HCT116 (cell line): Measurements from ENCODE around the gene ABCC5. TPM values are rescaled to one million over a fixed set of nuclear protein-coding genes. Genes with fewer than 3 reads are reported as not detected.

ENCODE experiments used
- ATAC-seq: fragments of 200-7000 bp; cut with Tn5 transposase; 2 replicates; pipeline ENCODE4 v1.9.1; 2020; ENCODE audit warnings: mild to moderate bottlenecking, moderate library complexity
- BruUV-seq: library from RNA; stranded (reverse); fragments of 400-500 nt; replicated peaks from 2 replicates; lab custom pipeline; 2021; lab: Mats Ljungman, UMichigan
- CTCF ChIA-PET: fragments of 300-600 bp; sonication (Branson Sonifier 250); formaldehyde crosslinking; loops from one replicate; lab custom pipeline; 2021; ENCODE audit warnings: antibody characterized with exemption; lab: Charles Lee
- POLR2A ChIA-PET: fragments of 300-600, 350-600 bp; sonication (Branson Sonifier 250); formaldehyde crosslinking; loops from one replicate; lab custom pipeline; 2021; ENCODE audit warnings: antibody characterized with exemption; lab: Charles Lee
- RAD21 ChIA-PET, 2 experiments: fragments of 300-600 bp; sonication (Branson Sonifier 250); formaldehyde crosslinking; loops; one replicate each; lab custom pipeline; 2023; ENCODE audit warnings: low total read pairs in 2 of 2; ENCODE audit not compliant: uncharacterized antibody in 2 of 2, unreplicated experiment in 2 of 2, low non-redundant PET in 1 of 2; lab: Charles Lee
- DNase-seq: peaks from one replicate; pipeline ENCODE4 v3.0.0-alpha.2; 2010; ENCODE audit warnings: low read depth, low spot score
- H2AFZ ChIP-seq: fragments of 200-600 bp; shearing (Covaris generic), sonication (generic); 2 replicates; pipeline ENCODE4 v1.6.1; 2017; ENCODE audit warnings: low read depth, mixed run types, mixed read lengths, antibody characterized with exemption, low read length; ENCODE audit not compliant: poor library complexity, severe bottlenecking
- H3K27ac ChIP-seq: 2 replicates; pipeline ENCODE4 v1.5.1; 2012; ENCODE audit warnings: low read depth, low read length
- H3K27me3 ChIP-seq: fragments of 200-600 bp; sonication (generic); 2 replicates; pipeline ENCODE4 v1.6.1; 2016; ENCODE audit warnings: mixed run types, low read length, mixed read lengths; ENCODE audit not compliant: insufficient read depth
- H3K36me3 ChIP-seq, 2 experiments: fragments of 200-500 bp in 1 of 2; fragments of 200-600 bp in 1 of 2; sonication (Bioruptor generic) in 1 of 2; sonication (generic) in 1 of 2; 2 replicates each; pipeline versions ENCODE4 v1.5.1 to v1.6.1; 2014 to 2016; ENCODE audit warnings: low read length in 2 of 2, inconsistent platforms in 1 of 2, mixed read lengths in 1 of 2, mixed run types in 1 of 2; ENCODE audit not compliant: insufficient read depth in 2 of 2, control insufficient read depth in 1 of 2
- H3K4me1 ChIP-seq, 2 experiments: fragments of 200-600 bp in 1 of 2; sonication (generic) in 1 of 2; 2 replicates each; pipeline versions ENCODE4 v1.5.1 to v1.6.1; 2012 to 2017; ENCODE audit warnings: low read length in 2 of 2, inconsistent platforms in 1 of 2, mild to moderate bottlenecking in 1 of 2, mixed read lengths in 1 of 2, mixed run types in 1 of 2, moderate library complexity in 1 of 2; ENCODE audit not compliant: insufficient read depth in 2 of 2, control insufficient read depth in 1 of 2
- H3K4me2 ChIP-seq: fragments of 200-600 bp; sonication (generic); 2 replicates; pipeline ENCODE4 v1.6.1; 2017; ENCODE audit warnings: mixed run types, low read length, mixed read lengths
- H3K4me3 ChIP-seq, 2 experiments: fragments of 200-600 bp in 1 of 2; sonication (generic) in 1 of 2; replicated peaks in 1 of 2; 2 replicates each; pipeline ENCODE4 v1.5.1; 2011 to 2016; ENCODE audit warnings: low read length in 2 of 2, control low read depth in 1 of 2, low read depth in 1 of 2, mild to moderate bottlenecking in 1 of 2, mixed read lengths in 1 of 2, mixed run types in 1 of 2
- H3K79me2 ChIP-seq: fragments of 200-600 bp; sonication (generic); 2 replicates; pipeline ENCODE4 v1.6.1; 2017; ENCODE audit warnings: mild to moderate bottlenecking, mixed run types, low read length, moderate library complexity, mixed read lengths; ENCODE audit not compliant: insufficient read depth
- H3K9ac ChIP-seq: fragments of 200-600 bp; sonication (generic); 2 replicates; pipeline ENCODE4 v1.6.1; 2016; ENCODE audit warnings: low read length, mixed read lengths
- H3K9me2 ChIP-seq: fragments of 200-600 bp; sonication (generic), shearing (Covaris generic); 2 replicates; pipeline ENCODE4 v1.6.1; 2017; ENCODE audit warnings: mixed run types, mild to moderate bottlenecking, moderate library complexity; ENCODE audit not compliant: insufficient read depth
- H3K9me3 ChIP-seq, 2 experiments: fragments of 200-500 bp in 1 of 2; fragments of 200-600 bp in 1 of 2; sonication (Bioruptor generic) in 1 of 2; sonication (generic) in 1 of 2; 2 replicates each; pipeline ENCODE4 v1.6.1; 2014 to 2017; ENCODE audit warnings: low read length in 2 of 2, mixed read lengths in 2 of 2, inconsistent platforms in 1 of 2, low read depth in 1 of 2, mild to moderate bottlenecking in 1 of 2, mixed run types in 1 of 2, moderate library complexity in 1 of 2; ENCODE audit not compliant: control insufficient read depth in 1 of 2, insufficient read depth in 1 of 2
- H4K20me1 ChIP-seq: fragments of 200-600 bp; sonication (generic), shearing (Covaris generic); 2 replicates; pipeline ENCODE4 v1.6.1; 2017; ENCODE audit warnings: mixed run types, mild to moderate bottlenecking, moderate library complexity; ENCODE audit not compliant: insufficient read depth
- CBX3 ChIP-seq: IDR thresholded peaks from 2 replicates; pipeline ENCODE4 v1.6.1; 2012; ENCODE audit warnings: low read depth
- CEBPB ChIP-seq: IDR thresholded peaks from 2 replicates; pipeline ENCODE4 v1.6.1; 2012; ENCODE audit warnings: low read depth
- EGR1 ChIP-seq: IDR thresholded peaks from 2 replicates; pipeline ENCODE4 v1.6.1; 2012; ENCODE audit warnings: low read depth
- EZH2 ChIP-seq: fragments of 200-600 bp; sonication (generic); IDR thresholded peaks from 2 replicates; pipeline ENCODE4 v1.6.1; 2017; ENCODE audit warnings: antibody characterized with exemption, mixed run types
- EZH2phosphoT487 ChIP-seq: fragments of 200-600 bp; IDR thresholded peaks from 2 replicates; pipeline ENCODE4 v1.6.1; 2018; ENCODE audit warnings: antibody characterized with exemption, borderline replicate concordance
- FOSL1 ChIP-seq: IDR thresholded peaks from 2 replicates; pipeline ENCODE4 v1.6.1; 2012; ENCODE audit warnings: low read depth
- JUND ChIP-seq: IDR thresholded peaks from 2 replicates; pipeline ENCODE4 v1.6.1; 2012
- MAX ChIP-seq: IDR thresholded peaks from 2 replicates; pipeline ENCODE4 v1.6.1; 2012
- POLR2A ChIP-seq: IDR thresholded peaks from 2 replicates; pipeline ENCODE4 v1.7.0; 2011; ENCODE audit warnings: borderline replicate concordance; ENCODE audit not compliant: insufficient read depth, insufficient read length; ENCODE audit errors: extremely low read depth
- RAD21 ChIP-seq: IDR thresholded peaks from 2 replicates; pipeline ENCODE4 v1.6.1; 2012; ENCODE audit warnings: low read depth, mild to moderate bottlenecking
- REST ChIP-seq: IDR thresholded peaks from 2 replicates; pipeline ENCODE4 v1.6.1; 2012; ENCODE audit warnings: low read depth
- SP1 ChIP-seq: IDR thresholded peaks from 2 replicates; pipeline ENCODE4 v1.6.1; 2012; ENCODE audit warnings: low read depth
- SRF ChIP-seq: IDR thresholded peaks from 2 replicates; pipeline ENCODE4 v1.6.1; 2012; ENCODE audit warnings: low read depth
- ZFX ChIP-seq: fragments of 450-650 bp; IDR thresholded peaks from 2 replicates; pipeline ENCODE4 v1.6.1; 2017
- ZNF274 ChIP-seq: fragments of 200-500 bp; sonication (Bioruptor generic); IDR thresholded peaks from 2 replicates; pipeline ENCODE4 v1.6.1; 2014; ENCODE audit warnings: mild to moderate bottlenecking, low read depth, low read length, inconsistent platforms
- intact Hi-C: fragments of 100-400 bp; cut with micrococcal nuclease; formaldehyde crosslinking; loops from 2 replicates; pipeline ENCODE4 v1.10.0; 2022
- total RNA-seq: library from RNA; stranded (reverse); gene quantifications from one replicate; pipeline ENCODE4 v1.2.1, GENCODE V29; 2021; ENCODE audit not compliant: unreplicated experiment
- TF ChIP-seq, protein P1 (sequence below): IDR thresholded peaks from 2 replicates; pipeline ENCODE4 v1.6.1; 2011; ENCODE audit warnings: mild to moderate bottlenecking, low read length, moderate library complexity; ENCODE audit not compliant: insufficient replicate concordance; ENCODE audit errors: extremely low read depth
- TF ChIP-seq, protein P2 (sequence below): IDR thresholded peaks from 2 replicates; pipeline ENCODE4 v1.6.1; 2012

Gene ABCC5
- total RNA-seq, 1 experiment from 2014 or later: 16.9 TPM

- Histone ChIP-seq H3K9me2 (no peaks in the 10 kb centered on the region), H3K9ac (no peak overlapping the region), H3K4me3 (no peak overlapping the region), H3K27me3 (no peaks in the 10 kb centered on the region), H3K27ac (no peak overlapping the region), H2AFZ (no peak overlapping the region), H3K4me2 (no peak overlapping the region), H4K20me1 (no peaks in the 10 kb centered on the region), H3K9me3 (no peaks in the 10 kb centered on the region), H3K4me1 (peaks cover 0 to 14% of the 10 kb centered on the region in 2 experiments; a peak in 2 of 4 replicates), H3K36me3 (peaks cover 2 to 12% of the 10 kb centered on the region in 2 experiments; a peak in 2 of 4 replicates), H3K79me2 (no peaks in the 10 kb centered on the region)
- ChIA-PET RAD21 (interaction anchor here in 1 of 2 experiments (0.7 kb wide), 1 partner anchor 85 kb away, joined by 3 read pairs; no protein-coding TSS in a partner anchor), CTCF (no interaction called here), POLR2A (no interaction called here)
- DNase-seq (no peak), ATAC-seq (no peak)
- TF ChIP-seq ZNF274 (no peak), EZH2phosphoT487 (no peak), POLR2A (no peak), EGR1 (no peak), FOSL1 (no peak), REST (no peak), SRF (no peak), RAD21 (no peak), MAX (no peak), SP1 (no peak), JUND (no peak), ZFX (no peak), EZH2 (no peak), CEBPB (no peak), CBX3 (no peak)
- TF ChIP-seq, protein P1, sequence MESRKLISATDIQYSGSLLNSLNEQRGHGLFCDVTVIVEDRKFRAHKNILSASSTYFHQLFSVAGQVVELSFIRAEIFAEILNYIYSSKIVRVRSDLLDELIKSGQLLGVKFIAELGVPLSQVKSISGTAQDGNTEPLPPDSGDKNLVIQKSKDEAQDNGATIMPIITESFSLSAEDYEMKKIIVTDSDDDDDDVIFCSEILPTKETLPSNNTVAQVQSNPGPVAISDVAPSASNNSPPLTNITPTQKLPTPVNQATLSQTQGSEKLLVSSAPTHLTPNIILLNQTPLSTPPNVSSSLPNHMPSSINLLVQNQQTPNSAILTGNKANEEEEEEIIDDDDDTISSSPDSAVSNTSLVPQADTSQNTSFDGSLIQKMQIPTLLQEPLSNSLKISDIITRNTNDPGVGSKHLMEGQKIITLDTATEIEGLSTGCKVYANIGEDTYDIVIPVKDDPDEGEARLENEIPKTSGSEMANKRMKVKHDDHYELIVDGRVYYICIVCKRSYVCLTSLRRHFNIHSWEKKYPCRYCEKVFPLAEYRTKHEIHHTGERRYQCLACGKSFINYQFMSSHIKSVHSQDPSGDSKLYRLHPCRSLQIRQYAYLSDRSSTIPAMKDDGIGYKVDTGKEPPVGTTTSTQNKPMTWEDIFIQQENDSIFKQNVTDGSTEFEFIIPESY: no peak
- TF ChIP-seq, protein P2, sequence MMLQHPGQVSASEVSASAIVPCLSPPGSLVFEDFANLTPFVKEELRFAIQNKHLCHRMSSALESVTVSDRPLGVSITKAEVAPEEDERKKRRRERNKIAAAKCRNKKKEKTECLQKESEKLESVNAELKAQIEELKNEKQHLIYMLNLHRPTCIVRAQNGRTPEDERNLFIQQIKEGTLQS: no peak
- intact Hi-C loops: no loop called here
- no TSS peak for BruUV-seq
These were observed 59.5 kb downstream of the ABCC5 start for GRCh38 chr3:183958226-183958625.
